Tibial nerve (tissue), 4 donors: Measurements from ENCODE around the gene ZNF438. TPM values are rescaled to one million over a fixed set of nuclear protein-coding genes. Genes with fewer than 3 reads are reported as not detected.
A peak's percentile ranks its signal among the peaks of the same experiment; 100 is the strongest.

Experiments
- DNase-seq, 2 donors: peaks; one replicate each; pipeline ENCODE4 v3.0.0-alpha.2; 2019; ENCODE audit warnings: low spot score in 2 of 2
- H3K27ac ChIP-seq, 4 donors: fragments of 200-600 bp; sonication (generic) in 3 of 4; one replicate each; pipeline ENCODE4 v1.5.1; 2017 to 2019; ENCODE audit warnings: mild to moderate bottlenecking in 1 of 4
- H3K27me3 ChIP-seq, 2 donors: fragments of 200-600 bp; sonication (generic) in 1 of 2; one replicate each; pipeline versions ENCODE4 v1.5.1 to v1.6.0; 2017 to 2019
- H3K36me3 ChIP-seq, 3 donors: fragments of 200-600 bp; sonication (generic); one replicate each; pipeline ENCODE4 v1.5.1; 2018 to 2019
- H3K4me1 ChIP-seq, 4 donors: fragments of 200-600 bp; sonication (generic) in 3 of 4; one replicate each; pipeline ENCODE4 v1.5.1; 2017 to 2019
- H3K4me3 ChIP-seq, 4 donors: fragments of 200-600 bp; sonication (generic) in 3 of 4; one replicate each; pipeline ENCODE4 v1.5.1; 2017 to 2019; ENCODE audit warnings: mild to moderate bottlenecking in 1 of 4, moderate library complexity in 1 of 4
- H3K9me3 ChIP-seq, 4 donors: fragments of 200-600 bp; sonication (generic) in 3 of 4; one replicate each; pipeline ENCODE4 v1.5.1; 2017 to 2019
- CTCF ChIP-seq, 5 experiments: fragments of 200-600 bp in 3 of 5; fragments of 450-650 bp in 2 of 5; sonication (generic) in 3 of 5; IDR thresholded peaks; one replicate each; pipeline ENCODE4 v1.5.1; 2016 to 2019; ENCODE audit warnings: antibody characterized with exemption in 5 of 5, mild to moderate bottlenecking in 3 of 5, moderate library complexity in 2 of 5
- EP300 ChIP-seq, 2 donors: sonication (generic); formaldehyde crosslinking; IDR thresholded peaks; one replicate each; pipeline ENCODE4 v1.6.1; 2017; ENCODE audit warnings: antibody characterized with exemption in 2 of 2, mild to moderate bottlenecking in 1 of 2
- POLR2A ChIP-seq, 2 donors: fragments of 450-650 bp; IDR thresholded peaks; one replicate each; pipeline ENCODE4 v1.6.1; 2017; ENCODE audit warnings: antibody characterized with exemption in 2 of 2, mild to moderate bottlenecking in 2 of 2, moderate library complexity in 2 of 2
- WGBS, 2 donors: methylation state at CpG; one replicate each; pipeline ENCODE4 v1.1.5; 2018; 5-methylcytosine and 5-hydroxymethylcytosine counted together
- total RNA-seq, 4 donors: library from RNA; depleted of rRNA; stranded (reverse); fragments of >200 nt; gene quantifications; one replicate each; pipeline ENCODE4 v1.1.0, GENCODE V29; 2016

ZNF438 gene
- total RNA-seq, 4 donors from 2014 or later: 10.8 to 26.5 (median 19.7) TPM

- TF ChIP-seq EP300 (IDR thresholded peaks at IDR 0.05): no peak
- no peak for TF ChIP-seq CTCF (IDR thresholded peaks at IDR 0.05)
- no peak for TF ChIP-seq POLR2A (IDR thresholded peaks at IDR 0.05)
- Histone ChIP-seq H3K27me3 (no peaks in the 10 kb centered on the region), H3K9me3 (no peaks in the 10 kb centered on the region), H3K4me1 (peaks cover 0 to 26% (median 11%) of the 10 kb centered on the region in 4 donors), H3K4me3 (no peak overlapping the region), H3K36me3 (no peaks in the 10 kb centered on the region), H3K27ac (no peak overlapping the region)
- 85 to 91% methylated on average over 2 of the region's 2 CpGs for WGBS, 2 donors
- no peak for DNase-seq
Observed at GRCh38 chr10:31001740-31002139, 29.9 kb downstream of the ZNF438 start.

GRCh38 chr10:31000867-31001266, 30.8 kb downstream of the ZNF438 start:
- H3K4me3 ChIP-seq: no peak overlapping the region
- no peaks in the 10 kb centered on the region for H3K9me3 ChIP-seq
- no peak for DNase-seq
- peaks cover 0 to 28% (median 10%) of the 10 kb centered on the region in 4 donors for H3K4me1 ChIP-seq
- no peak overlapping the region for H3K27ac ChIP-seq
- no peaks in the 10 kb centered on the region for H3K27me3 ChIP-seq
- no peak for TF ChIP-seq EP300 (IDR thresholded peaks at IDR 0.05)
- no peak for TF ChIP-seq CTCF (IDR thresholded peaks at IDR 0.05)
- no peak for TF ChIP-seq POLR2A (IDR thresholded peaks at IDR 0.05)
- no peaks in the 10 kb centered on the region for H3K36me3 ChIP-seq
- 80 to 83% methylated on average over 2 of the region's 2 CpGs for WGBS, 2 donors

- no peak for DNase-seq
- TF ChIP-seq EP300 (IDR thresholded peaks at IDR 0.05) (no peak), POLR2A (IDR thresholded peaks at IDR 0.05) (no peak), CTCF (IDR thresholded peaks at IDR 0.05) (no peak)
- no peaks in the 10 kb centered on the region for H3K27me3 ChIP-seq
- H3K4me1 ChIP-seq: peaks cover 0 to 28% (median 10%) of the 10 kb centered on the region in 4 donors
- H3K36me3 ChIP-seq: no peaks in the 10 kb centered on the region
- H3K9me3 ChIP-seq: peaks cover 0 to 5% (median 0%) of the 10 kb centered on the region in 4 donors
- WGBS, 2 donors: 87 to 89% methylated on average over 3 of the region's 3 CpGs
- no peak overlapping the region for H3K4me3 ChIP-seq
- H3K27ac ChIP-seq: peak overlapping the region in 1 of 4 donors; percentile 59
Observed at GRCh38 chr10:31000071-31000782, 31.4 kb downstream of the ZNF438 start.

GRCh38 chr10:30999070-30999712, 32.5 kb downstream of the ZNF438 start:
- peak in 1 of 2 donors; percentile 48 for DNase-seq
- 66% methylated on average over 3 of the region's 3 CpGs for WGBS, 2 donors
- peaks cover 0 to 23% (median 6%) of the 10 kb centered on the region in 4 donors for H3K4me1 ChIP-seq
- peaks cover 0 to 15% (median 0%) of the 10 kb centered on the region in 4 donors for H3K9me3 ChIP-seq
- H3K36me3 ChIP-seq: peaks cover 0 to 6% (median 0%) of the 10 kb centered on the region in 3 donors
- peak overlapping the region in 2 of 4 donors; percentile 1 to 16 for H3K4me3 ChIP-seq
- H3K27me3 ChIP-seq: no peaks in the 10 kb centered on the region
- peak overlapping the region in 3 of 4 donors; percentile 51 to 64 (median 59) for H3K27ac ChIP-seq
- TF ChIP-seq POLR2A (IDR thresholded peaks at IDR 0.05) (peak in 1 of 2 donors; percentile 23), EP300 (IDR thresholded peaks at IDR 0.05) (peak in 1 of 2 donors; percentile 92), CTCF (IDR thresholded peaks at IDR 0.05) (no peak)
